ENCODE results near the gene PTPRB.

Gene PTPRB

GRCh38 chr12:70598467-70599193 lies 38.6 kb downstream of the PTPRB start:
- in situ Hi-C loops (cut with MboI; ENCODE audit: low sequenced_read_pairs), result loop anchor here (25.0 kb wide), 1 partner anchor 711 kb away; no protein-coding TSS in a partner anchor

DNA sequence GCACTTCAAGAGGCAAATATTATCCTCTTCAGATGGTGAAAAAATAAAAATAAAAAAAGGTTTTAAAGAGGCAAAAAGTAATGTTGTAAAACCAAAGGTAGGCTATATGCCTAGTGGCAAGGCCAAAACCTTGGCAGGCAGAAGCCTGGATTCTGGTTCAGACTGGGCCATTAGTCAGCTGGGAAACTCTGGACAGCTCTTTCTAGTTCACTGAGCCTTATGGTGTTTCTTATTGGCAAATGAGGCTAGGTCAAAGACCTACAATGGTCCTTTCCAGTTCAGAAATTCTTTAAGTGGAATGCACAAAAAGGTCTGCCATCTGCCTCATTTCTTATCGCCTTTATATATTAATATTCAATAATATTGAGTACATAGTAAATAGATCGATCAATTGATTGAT lies 44.6 kb downstream of the PTPRB start:
- in situ Hi-C loops (cut with MboI; ENCODE audit: low sequenced_read_pairs), result loop anchor here (25.0 kb wide), 1 partner anchor 705 kb away; no protein-coding TSS in a partner anchor

- in situ Hi-C loops (cut with MboI; ENCODE audit: low sequenced_read_pairs), result loop anchor here (25.0 kb wide), 1 partner anchor 703 kb away; no protein-coding TSS in a partner anchor
These were observed 46.5 kb downstream of the PTPRB start for GRCh38 chr12:70590549-70591226.

- in situ Hi-C loops (cut with MboI; ENCODE audit: low sequenced_read_pairs), result loop anchor here (25.0 kb wide), 1 partner anchor 703 kb away; no protein-coding TSS in a partner anchor
These were observed 47.2 kb downstream of the PTPRB start for GRCh38 chr12:70590051-70590450.

DNA sequence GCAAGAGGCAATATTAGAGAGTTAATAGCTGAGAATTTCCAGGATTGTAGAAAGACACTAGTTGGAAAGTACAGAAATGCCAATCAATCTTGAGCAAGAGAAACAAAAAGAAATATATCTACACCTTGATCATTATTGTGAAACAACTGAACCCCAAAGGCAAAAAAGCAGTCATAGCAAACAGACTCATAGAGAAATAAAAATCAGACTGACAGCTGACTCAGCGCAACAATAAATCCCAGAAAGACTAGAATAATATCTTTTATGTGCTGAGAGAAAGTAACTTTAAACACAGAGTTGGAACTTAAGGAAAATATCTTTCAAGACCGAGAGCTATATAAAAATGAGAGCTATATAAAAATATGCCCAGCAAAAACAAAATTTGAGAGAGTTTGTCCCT lies 52.9 kb downstream of the PTPRB start:
- in situ Hi-C loops (cut with MboI; ENCODE audit: low sequenced_read_pairs), result loop anchor here (25.0 kb wide), 1 partner anchor 697 kb away; no protein-coding TSS in a partner anchor

DNA sequence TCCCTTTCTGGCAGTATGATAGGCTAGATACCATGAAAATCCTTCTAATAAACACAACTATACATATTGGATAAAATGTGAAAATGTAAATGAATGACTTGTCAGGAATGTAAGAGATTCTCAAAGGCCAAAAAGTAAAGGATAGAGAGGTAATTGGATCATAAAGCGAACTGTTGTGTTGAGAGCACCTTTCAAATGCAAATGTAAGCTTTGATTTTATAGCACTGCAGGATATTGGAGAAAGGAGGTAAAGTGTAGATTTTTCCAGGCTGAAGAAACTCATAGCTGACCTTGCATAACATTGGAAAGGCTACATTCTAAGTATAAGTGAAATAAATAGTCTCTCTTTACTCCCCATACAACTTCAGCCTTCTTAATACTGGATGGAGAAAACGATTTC lies 54.0 kb downstream of the PTPRB start:
- in situ Hi-C loops (cut with MboI; ENCODE audit: low sequenced_read_pairs), result loop anchor here (25.0 kb wide), 1 partner anchor 696 kb away; no protein-coding TSS in a partner anchor

GRCh38 chr12:70581208-70581607 lies 56.0 kb downstream of the PTPRB start:
- in situ Hi-C loops (cut with MboI; ENCODE audit: low sequenced_read_pairs), result loop anchor here (25.0 kb wide), 1 partner anchor 694 kb away; no protein-coding TSS in a partner anchor

- in situ Hi-C loops (cut with MboI; ENCODE audit: low sequenced_read_pairs), result loop anchor here (25.0 kb wide), 1 partner anchor 690 kb away; no protein-coding TSS in a partner anchor
These were observed 60.0 kb downstream of the PTPRB start for GRCh38 chr12:70577283-70577634.

GRCh38 chr12:70576341-70577282 lies 60.6 kb downstream of the PTPRB start:
- in situ Hi-C loops (cut with MboI; ENCODE audit: low sequenced_read_pairs), result loop anchor here (25.0 kb wide), 1 partner anchor 689 kb away; no protein-coding TSS in a partner anchor

- in situ Hi-C loops (cut with MboI; ENCODE audit: low sequenced_read_pairs), result no loop called here
These were observed 65.4 kb downstream of the PTPRB start for GRCh38 chr12:70571705-70572268.

DNA sequence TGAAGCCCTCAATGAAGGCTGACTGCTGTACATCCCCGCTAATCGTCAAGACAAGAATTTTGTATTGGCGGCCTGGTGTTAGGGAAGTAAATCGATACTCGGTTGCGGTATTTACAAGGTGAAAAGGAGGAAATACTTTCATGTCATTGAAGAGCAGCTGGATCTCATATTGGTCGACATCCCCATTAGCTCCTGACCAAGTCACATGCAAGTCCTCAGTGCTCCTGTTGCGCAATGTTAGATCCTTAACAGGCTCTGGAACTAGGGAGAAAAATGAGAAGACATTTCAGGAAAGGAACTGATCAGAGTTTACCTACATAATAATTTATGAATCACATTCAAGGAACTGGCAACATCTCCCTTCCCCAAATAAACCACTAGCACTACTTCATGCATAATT lies 66.2 kb downstream of the PTPRB start:
- in situ Hi-C loops (cut with MboI; ENCODE audit: low sequenced_read_pairs), result no loop called here

GRCh38 chr12:70561550-70561949 lies 75.7 kb downstream of the PTPRB start:
- in situ Hi-C loops (cut with MboI; ENCODE audit: low sequenced_read_pairs), result no loop called here

DNA sequence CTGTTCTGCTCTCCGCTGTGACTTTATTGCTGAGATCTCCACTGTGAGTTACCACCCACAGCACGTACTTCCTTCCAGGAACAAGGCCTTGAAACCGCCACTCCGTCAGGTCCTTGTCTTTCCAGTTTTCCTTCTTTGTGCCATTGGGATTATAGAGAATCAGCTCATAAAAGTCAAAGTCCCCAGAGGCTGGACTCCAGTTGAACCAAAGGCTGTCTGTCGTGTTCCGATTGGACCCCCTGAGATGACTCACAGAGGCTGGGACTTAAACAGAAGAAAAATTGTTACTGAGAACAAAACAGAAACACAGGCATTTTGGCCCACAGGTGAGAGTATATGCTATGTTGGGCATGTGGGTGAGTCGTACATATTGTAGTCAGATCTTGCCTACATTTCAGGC lies 76.6 kb downstream of the PTPRB start:
- in situ Hi-C loops (cut with MboI; ENCODE audit: low sequenced_read_pairs), result no loop called here

- in situ Hi-C loops (cut with MboI; ENCODE audit: low sequenced_read_pairs), result no loop called here
These were observed 77.8 kb downstream of the PTPRB start for GRCh38 chr12:70559390-70559789.

- in situ Hi-C loops (cut with MboI; ENCODE audit: low sequenced_read_pairs), result no loop called here
These were observed 79.5 kb downstream of the PTPRB start for GRCh38 chr12:70557583-70558191.

- in situ Hi-C loops (cut with MboI; ENCODE audit: low sequenced_read_pairs), result no loop called here
These were observed 80.9 kb downstream of the PTPRB start for GRCh38 chr12:70556179-70556869.

DNA sequence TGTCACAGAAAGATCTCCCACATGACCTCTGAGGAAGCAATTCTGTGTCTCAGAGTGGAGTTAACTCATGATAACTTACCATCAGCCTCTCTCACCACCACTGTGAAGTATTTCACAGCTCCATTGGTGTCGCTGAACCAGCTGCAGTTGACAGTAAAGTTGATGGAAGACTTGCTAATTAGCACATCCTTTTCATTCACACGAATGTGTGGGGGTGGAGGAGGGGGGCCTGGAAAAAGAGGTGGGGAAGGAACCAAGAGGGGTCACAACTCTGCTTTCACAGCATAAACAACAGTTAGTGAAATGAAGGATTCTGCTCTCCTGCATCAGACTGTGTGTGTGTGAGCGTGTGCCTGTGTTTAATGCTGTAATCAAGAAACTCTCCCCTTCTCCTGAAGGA lies 82.1 kb downstream of the PTPRB start:
- in situ Hi-C loops (cut with MboI; ENCODE audit: low sequenced_read_pairs), result no loop called here

DNA sequence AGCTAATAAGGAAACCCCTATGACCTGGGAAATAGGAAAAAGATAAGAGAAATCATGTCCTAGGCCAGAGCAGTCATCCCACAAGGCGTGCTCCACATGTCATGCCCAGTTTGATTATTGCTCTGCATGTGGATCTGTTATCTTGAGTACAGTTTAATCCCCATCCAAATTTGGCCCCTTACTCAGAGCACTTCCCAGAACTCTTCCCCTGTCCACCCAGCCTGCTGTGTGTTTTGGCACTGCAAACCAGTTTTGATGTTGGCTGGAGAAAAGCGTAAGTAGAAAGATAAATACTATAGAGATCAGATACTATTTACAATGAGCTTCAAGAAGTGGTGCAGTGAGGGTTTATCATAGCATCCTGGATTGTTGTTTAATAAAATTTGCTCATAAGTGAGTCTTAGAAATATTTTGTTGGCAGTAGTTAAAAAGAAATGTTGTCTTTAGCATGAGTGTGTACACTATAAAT lies 83.8 kb downstream of the PTPRB start:
- in situ Hi-C loops (cut with MboI; ENCODE audit: low sequenced_read_pairs), result no loop called here

DNA sequence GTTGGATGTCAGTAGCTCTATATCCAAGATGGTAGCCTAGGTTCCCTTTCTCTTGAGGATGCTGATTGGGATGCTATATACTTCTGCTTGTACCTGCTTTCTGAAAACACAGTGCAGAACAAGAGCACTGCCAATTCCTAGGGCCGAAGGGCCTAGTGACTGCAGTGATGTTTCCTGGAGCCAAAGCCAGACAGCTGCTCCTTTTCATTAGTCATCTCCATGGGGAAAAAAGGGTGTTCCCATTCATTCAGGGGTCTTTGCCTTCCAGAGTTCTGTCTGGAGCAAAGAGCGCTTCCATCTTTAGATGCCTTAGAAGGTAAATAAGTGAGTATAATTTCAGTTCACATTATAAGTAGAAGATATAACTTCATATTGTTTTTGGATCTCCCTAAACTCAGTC lies 85.5 kb downstream of the PTPRB start:
- in situ Hi-C loops (cut with MboI; ENCODE audit: low sequenced_read_pairs), result no loop called here
